ENCODE results near the gene KRT80. TPM values are rescaled to one million over a fixed set of nuclear protein-coding genes. Genes with fewer than 3 reads are reported as not detected.

The KRT80 gene
- total and polyA plus RNA-seq, 2 donors (not counting 3 experiments of a cell fraction or from before 2014, with no cell fraction given): 13.6 to 23.7 TPM

DNA sequence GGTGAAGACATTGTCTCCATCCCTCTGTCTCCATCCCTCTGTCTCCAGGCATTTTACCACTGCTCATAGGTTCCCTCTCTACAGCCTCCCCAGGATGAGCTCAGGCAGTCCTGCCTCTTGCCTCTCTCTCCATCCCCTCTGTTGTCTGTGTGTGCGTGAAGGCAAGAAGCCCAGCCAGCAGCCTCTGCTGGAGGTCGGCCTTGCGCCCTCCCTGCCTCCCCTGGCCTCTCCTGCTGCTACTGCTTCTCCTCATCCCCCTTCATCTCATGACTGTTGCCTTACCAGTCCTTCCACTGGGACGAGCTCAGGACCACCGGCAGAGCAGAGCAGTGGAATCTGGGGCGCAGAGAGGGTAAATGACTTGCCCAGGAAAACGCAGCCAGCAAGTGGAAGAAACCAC, 3.2 kb downstream of the KRT80 start:
- Histone ChIP-seq H4K20me1 (replicated peaks; ENCODE audit: control insufficient read depth, extremely low read depth, insufficient read depth, low read length) (no peaks in the 10 kb centered on the region), H3K27ac (ENCODE audit: insufficient read depth, low read depth, low read length) (no peak overlapping the region), H3K4me3 (replicated peaks in 1 of 3; ENCODE audit: insufficient read depth in 1 of 3, low read depth in 1 of 3, low read length in 3 of 3) (no peak overlapping the region), H3K9me3 (replicated peaks; ENCODE audit: control insufficient read depth, insufficient read depth, low read length) (no peaks in the 10 kb centered on the region), H3K4me1 (ENCODE audit: control insufficient read depth, extremely low read depth, insufficient read depth, low read length) (peaks cover 82% of the 10 kb centered on the region), H2AFZ (ENCODE audit: low read depth, low read length) (no peak overlapping the region), H3K9ac (replicated peaks; ENCODE audit: extremely low read depth, insufficient read depth, low read length) (no peak overlapping the region), H3K79me2 (ENCODE audit: control insufficient read depth, insufficient read depth, low read length) (no peaks in the 10 kb centered on the region), H3K9me1 (replicated peaks; ENCODE audit: control insufficient read depth, extremely low read depth, insufficient read depth, low read length) (no peaks in the 10 kb centered on the region), H3K36me3 (ENCODE audit: control insufficient read depth in 2 of 2, extremely low read depth in 1 of 2, insufficient read depth in 2 of 2, low read length in 2 of 2) (no peaks in the 10 kb centered on the region), H3K4me2 (ENCODE audit: insufficient read depth, low read length) (no peak overlapping the region), H3K27me3 (ENCODE audit: control insufficient read depth in 2 of 2, insufficient read depth in 2 of 2, low read length in 2 of 2) (no peaks in the 10 kb centered on the region)
- FAIRE-seq: no peak
- dilution Hi-C loops (cut with MboI; ENCODE audit: extremely low pct_ligation_motif_present, low sequenced_read_pairs): no loop called here
- no peak for DNase-seq (ENCODE audit: low read depth, low spot score)
- TF ChIP-seq POLR2A (IDR thresholded peaks at IDR 0.05; ENCODE audit: low read depth, low read length) (no peak), FOS (IDR thresholded peaks at IDR 0.05; ENCODE audit: borderline replicate concordance, insufficient read depth, low read length) (no peak), GATA2 (IDR thresholded peaks at IDR 0.05; ENCODE audit: insufficient read depth, insufficient read length, low read depth, low read length) (no peak), EZH2 (IDR thresholded peaks at IDR 0.05; ENCODE audit: borderline replicate concordance, low read depth, low read length, severe bottlenecking) (no peak), POLR2AphosphoS5 (IDR thresholded peaks at IDR 0.05; ENCODE audit: insufficient read depth, low read depth, low read length) (no peak), MYC (IDR thresholded peaks at IDR 0.05; ENCODE audit: low read depth, low read length) (no peak), JUN (IDR thresholded peaks at IDR 0.05; ENCODE audit: borderline replicate concordance, insufficient read depth, insufficient read length, low read depth) (no peak), MAX (IDR thresholded peaks at IDR 0.05; ENCODE audit: insufficient read depth, insufficient read length) (no peak)
- TF ChIP-seq, protein P1, sequence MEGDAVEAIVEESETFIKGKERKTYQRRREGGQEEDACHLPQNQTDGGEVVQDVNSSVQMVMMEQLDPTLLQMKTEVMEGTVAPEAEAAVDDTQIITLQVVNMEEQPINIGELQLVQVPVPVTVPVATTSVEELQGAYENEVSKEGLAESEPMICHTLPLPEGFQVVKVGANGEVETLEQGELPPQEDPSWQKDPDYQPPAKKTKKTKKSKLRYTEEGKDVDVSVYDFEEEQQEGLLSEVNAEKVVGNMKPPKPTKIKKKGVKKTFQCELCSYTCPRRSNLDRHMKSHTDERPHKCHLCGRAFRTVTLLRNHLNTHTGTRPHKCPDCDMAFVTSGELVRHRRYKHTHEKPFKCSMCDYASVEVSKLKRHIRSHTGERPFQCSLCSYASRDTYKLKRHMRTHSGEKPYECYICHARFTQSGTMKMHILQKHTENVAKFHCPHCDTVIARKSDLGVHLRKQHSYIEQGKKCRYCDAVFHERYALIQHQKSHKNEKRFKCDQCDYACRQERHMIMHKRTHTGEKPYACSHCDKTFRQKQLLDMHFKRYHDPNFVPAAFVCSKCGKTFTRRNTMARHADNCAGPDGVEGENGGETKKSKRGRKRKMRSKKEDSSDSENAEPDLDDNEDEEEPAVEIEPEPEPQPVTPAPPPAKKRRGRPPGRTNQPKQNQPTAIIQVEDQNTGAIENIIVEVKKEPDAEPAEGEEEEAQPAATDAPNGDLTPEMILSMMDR (IDR thresholded peaks at IDR 0.05; ENCODE audit: extremely low read depth in 1 of 2, insufficient read depth in 1 of 2, low read depth in 1 of 2, low read length in 2 of 2): no peak
- ChIA-PET POLR2A (interaction anchor here (1.7 kb wide), 1 partner anchor 182 kb away, joined by 3 read pairs; no protein-coding TSS in a partner anchor), CTCF (interaction anchor here (4.2 to 12.0 kb wide), 3 partner anchors 12 to 25 kb away, joined by 21 to 138 read pairs (median 34); no protein-coding TSS in a partner anchor)
- intact Hi-C loops (cut with micrococcal nuclease): no loop called here
- BruUV-seq (replicated peaks): no TSS peak

Data from endothelial cell of umbilical vein (primary cell).